Activated naive CD4-positive, alpha-beta T cell treated with anti-CD3 and anti-CD28 coated beads for 36 hours (primary cell): ENCODE measurements around the gene CREB5. TPM values are rescaled to one million over a fixed set of nuclear protein-coding genes. Genes with fewer than 3 reads are reported as not detected.
"Not testable (repeated sequence)": the region's sequence is repeated elsewhere in the genome, so short reads cannot be mapped to it uniquely, and the experiment has no call there.

ENCODE experiments used
- CTCF ChIA-PET: fragments of 350-600 bp; sonication (Branson Sonifier 250); formaldehyde crosslinking; loops from one replicate; lab custom pipeline; 2021; ENCODE audit warnings: antibody characterized with exemption; lab: Charles Lee
- DNase-seq: peaks from one replicate; pipeline ENCODE4 v3.0.0-alpha.2; 2020
- H3K27ac Mint-ChIP-seq: one replicate; pipeline ENCODE4 v1.8.0; 2021; ENCODE audit warnings: mild to moderate bottlenecking, mixed read lengths
- H3K27me3 Mint-ChIP-seq: one replicate; pipeline ENCODE4 v1.8.0; 2021; ENCODE audit warnings: low read depth, mixed read lengths
- H3K36me3 Mint-ChIP-seq: one replicate; pipeline ENCODE4 v1.8.0; 2021; ENCODE audit warnings: low read depth, mixed read lengths
- H3K4me1 Mint-ChIP-seq: one replicate; pipeline ENCODE4 v1.8.0; 2021; ENCODE audit warnings: low read depth, mixed read lengths
- H3K4me3 Mint-ChIP-seq: one replicate; pipeline ENCODE4 v1.8.0; 2021; ENCODE audit warnings: mild to moderate bottlenecking, moderate library complexity, mixed read lengths
- H3K9me3 Mint-ChIP-seq: one replicate; pipeline ENCODE4 v1.8.0; 2021; ENCODE audit warnings: mixed read lengths
- intact Hi-C: fragments of 100-400 bp; cut with micrococcal nuclease; formaldehyde crosslinking; loops from one replicate; pipeline ENCODE4 v1.15.1; 2023
- total RNA-seq, 2 experiments: library from RNA; stranded (reverse); gene quantifications; one replicate each; pipeline ENCODE4 v1.2.3, GENCODE V29; 2021

Gene CREB5
- total RNA-seq, 2 experiments from 2014 or later, result 0.30 to 0.48 TPM

DNA sequence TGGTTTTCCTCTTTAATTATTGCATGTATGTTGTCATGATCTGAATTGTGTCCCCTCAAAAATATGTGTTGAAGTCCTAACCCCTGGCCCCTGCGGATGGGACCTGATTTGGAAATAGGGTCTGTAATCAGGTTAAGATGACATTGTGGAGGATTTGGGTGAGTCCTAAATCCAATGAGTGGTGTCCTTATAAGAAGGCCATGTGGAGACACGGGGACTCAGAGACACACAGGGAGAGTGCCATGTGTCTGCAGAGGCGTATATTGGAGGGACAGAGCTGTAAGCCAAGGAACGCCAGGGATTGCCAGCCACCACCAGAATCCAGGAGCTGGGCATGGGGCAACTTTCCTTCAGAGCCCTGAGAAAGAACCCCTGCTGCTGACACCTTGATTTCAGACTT lies 171.9 kb downstream of the CREB5 start:
- Mint-ChIP-seq H3K4me3 (no peak overlapping the region), H3K27ac (no peak overlapping the region), H3K9me3 (no peaks in the 10 kb centered on the region), H3K4me1 (no peaks in the 10 kb centered on the region), H3K27me3 (peaks cover 20% of the 10 kb centered on the region), H3K36me3 (no peaks in the 10 kb centered on the region)
- CTCF ChIA-PET, result no interaction called here
- DNase-seq, result no peak
- intact Hi-C loops, result no loop called here

GRCh38 chr7:28586736-28587135 lies 174.4 kb downstream of the CREB5 start:
- Mint-ChIP-seq H3K27ac (no peak overlapping the region), H3K36me3 (no peaks in the 10 kb centered on the region), H3K9me3 (no peaks in the 10 kb centered on the region), H3K27me3 (peaks cover 19% of the 10 kb centered on the region), H3K4me3 (no peak overlapping the region), H3K4me1 (no peaks in the 10 kb centered on the region)
- DNase-seq, result no peak
- CTCF ChIA-PET, result no interaction called here
- intact Hi-C loops, result no loop called here

GRCh38 chr7:28587211-28587610 lies 174.9 kb downstream of the CREB5 start:
- H3K36me3 Mint-ChIP-seq, result no peaks in the 10 kb centered on the region
- H3K27ac Mint-ChIP-seq, result no peak overlapping the region
- no peak overlapping the region for H3K4me3 Mint-ChIP-seq
- intact Hi-C loops, result no loop called here
- no peaks in the 10 kb centered on the region for H3K9me3 Mint-ChIP-seq
- peaks cover 19% of the 10 kb centered on the region for H3K27me3 Mint-ChIP-seq
- no peak for DNase-seq
- H3K4me1 Mint-ChIP-seq, result no peaks in the 10 kb centered on the region
- CTCF ChIA-PET, result no interaction called here

GRCh38 chr7:28588602-28589001 lies 176.3 kb downstream of the CREB5 start:
- Mint-ChIP-seq H3K27me3 (peaks cover 17% of the 10 kb centered on the region), H3K27ac (no peak overlapping the region), H3K9me3 (no peaks in the 10 kb centered on the region), H3K36me3 (no peaks in the 10 kb centered on the region), H3K4me1 (no peaks in the 10 kb centered on the region), H3K4me3 (no peak overlapping the region)
- intact Hi-C loops, result no loop called here
- CTCF ChIA-PET, result no interaction called here
- DNase-seq, result no peak

DNA sequence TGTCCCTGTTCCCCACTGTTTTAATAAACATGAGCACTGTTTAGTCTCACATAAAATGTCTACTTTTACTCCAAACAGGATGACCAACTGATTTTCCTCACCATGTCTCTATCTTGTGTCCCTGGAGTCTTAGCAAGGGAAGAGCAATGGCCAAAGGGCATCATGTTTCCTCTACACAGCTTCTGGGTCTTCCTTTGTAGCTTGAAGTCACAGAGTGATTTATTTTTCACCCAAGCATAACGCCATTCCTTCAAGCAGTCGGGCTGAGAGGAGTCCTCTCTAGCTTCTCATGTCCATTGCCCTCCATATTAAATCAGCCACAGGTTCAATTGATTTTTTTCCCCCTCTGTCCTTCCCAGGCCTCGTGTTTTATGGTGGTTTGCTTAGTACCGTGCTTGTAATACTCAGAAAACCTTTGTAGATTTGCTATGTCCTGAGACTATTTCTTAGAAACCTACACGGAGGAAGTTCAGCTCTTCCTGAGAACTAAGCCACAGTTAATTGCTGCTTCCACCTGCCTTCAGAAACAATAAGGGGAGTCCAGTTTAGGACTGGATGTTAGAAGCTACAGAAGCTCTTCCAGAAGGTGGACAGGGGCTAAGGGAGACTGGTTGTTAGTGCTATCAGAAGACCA lies 178.8 kb downstream of the CREB5 start:
- DNase-seq, result no peak
- Mint-ChIP-seq H3K4me1 (no peaks in the 10 kb centered on the region), H3K36me3 (no peaks in the 10 kb centered on the region), H3K27me3 (peaks cover 6% of the 10 kb centered on the region), H3K4me3 (no peak overlapping the region), H3K27ac (no peak overlapping the region), H3K9me3 (no peaks in the 10 kb centered on the region)
- CTCF ChIA-PET, result no interaction called here
- intact Hi-C loops, result no loop called here

GRCh38 chr7:28591725-28592349 lies 179.5 kb downstream of the CREB5 start:
- no peak for DNase-seq
- peaks cover 6% of the 10 kb centered on the region for H3K27me3 Mint-ChIP-seq
- intact Hi-C loops, result no loop called here
- no peaks in the 10 kb centered on the region for H3K4me1 Mint-ChIP-seq
- H3K27ac Mint-ChIP-seq, result no peak overlapping the region
- CTCF ChIA-PET, result no interaction called here
- no peaks in the 10 kb centered on the region for H3K9me3 Mint-ChIP-seq
- no peaks in the 10 kb centered on the region for H3K36me3 Mint-ChIP-seq
- H3K4me3 Mint-ChIP-seq, result no peak overlapping the region

GRCh38 chr7:28592861-28593260 lies 180.5 kb downstream of the CREB5 start:
- no peak for DNase-seq
- no peak overlapping the region for H3K27ac Mint-ChIP-seq
- intact Hi-C loops, result no loop called here
- CTCF ChIA-PET, result no interaction called here
- H3K4me3 Mint-ChIP-seq, result no peak overlapping the region
- no peaks in the 10 kb centered on the region for H3K4me1 Mint-ChIP-seq
- no peaks in the 10 kb centered on the region for H3K36me3 Mint-ChIP-seq
- H3K9me3 Mint-ChIP-seq, result no peaks in the 10 kb centered on the region
- peaks cover 3% of the 10 kb centered on the region for H3K27me3 Mint-ChIP-seq

GRCh38 chr7:28595076-28595475 lies 182.8 kb downstream of the CREB5 start:
- intact Hi-C loops, result no loop called here
- no peaks in the 10 kb centered on the region for H3K9me3 Mint-ChIP-seq
- H3K4me1 Mint-ChIP-seq, result no peaks in the 10 kb centered on the region
- DNase-seq, result no peak
- CTCF ChIA-PET, result no interaction called here
- H3K27ac Mint-ChIP-seq, result no peak overlapping the region
- H3K27me3 Mint-ChIP-seq, result peaks cover 3% of the 10 kb centered on the region
- no peaks in the 10 kb centered on the region for H3K36me3 Mint-ChIP-seq
- H3K4me3 Mint-ChIP-seq, result no peak overlapping the region

- intact Hi-C loops, result no loop called here
- CTCF ChIA-PET, result no interaction called here
- Mint-ChIP-seq H3K36me3 (no peaks in the 10 kb centered on the region), H3K27me3 (peaks cover 4% of the 10 kb centered on the region), H3K27ac (no peak overlapping the region), H3K9me3 (no peaks in the 10 kb centered on the region), H3K4me3 (no peak overlapping the region), H3K4me1 (no peaks in the 10 kb centered on the region)
- no peak for DNase-seq
Observed at GRCh38 chr7:28595801-28596200, 183.5 kb downstream of the CREB5 start.

GRCh38 chr7:28596245-28596935 lies 184.1 kb downstream of the CREB5 start:
- Mint-ChIP-seq H3K4me3 (no peak overlapping the region), H3K9me3 (no peaks in the 10 kb centered on the region), H3K27ac (no peak overlapping the region), H3K27me3 (peaks cover 4% of the 10 kb centered on the region), H3K36me3 (no peaks in the 10 kb centered on the region), H3K4me1 (no peaks in the 10 kb centered on the region)
- DNase-seq, result no peak
- intact Hi-C loops, result no loop called here
- CTCF ChIA-PET, result interaction anchor here (0.6 to 0.7 kb wide), 2 partner anchors 66 to 1020 kb away, joined by 3 read pairs; no protein-coding TSS in a partner anchor

DNA sequence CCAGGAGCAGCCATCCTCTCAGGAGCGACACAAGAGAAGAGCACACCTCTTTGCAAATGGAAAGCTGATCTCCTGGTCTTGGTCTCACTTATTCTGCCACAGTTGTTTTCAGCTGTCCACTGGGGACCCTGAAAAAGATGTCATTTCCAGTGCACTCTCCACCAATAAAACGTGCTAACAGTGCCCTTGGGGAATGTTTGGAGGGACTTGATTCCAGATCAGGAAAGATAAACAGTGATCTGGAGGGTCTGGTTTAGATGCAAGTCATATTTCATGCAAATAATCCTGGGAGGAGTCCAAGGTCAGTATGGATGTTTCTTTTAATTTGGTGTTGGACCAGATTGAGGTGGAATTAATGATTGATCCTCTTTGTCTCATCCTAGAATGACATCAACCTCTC lies 185.0 kb downstream of the CREB5 start:
- H3K27me3 Mint-ChIP-seq, result peaks cover 4% of the 10 kb centered on the region
- intact Hi-C loops, result no loop called here
- CTCF ChIA-PET, result interaction anchor here (0.7 kb wide), 1 partner anchor 1021 kb away, joined by 3 read pairs; no protein-coding TSS in a partner anchor
- no peak overlapping the region for H3K4me3 Mint-ChIP-seq
- no peaks in the 10 kb centered on the region for H3K9me3 Mint-ChIP-seq
- H3K4me1 Mint-ChIP-seq, result no peaks in the 10 kb centered on the region
- H3K27ac Mint-ChIP-seq, result no peak overlapping the region
- no peaks in the 10 kb centered on the region for H3K36me3 Mint-ChIP-seq
- DNase-seq, result no peak

DNA sequence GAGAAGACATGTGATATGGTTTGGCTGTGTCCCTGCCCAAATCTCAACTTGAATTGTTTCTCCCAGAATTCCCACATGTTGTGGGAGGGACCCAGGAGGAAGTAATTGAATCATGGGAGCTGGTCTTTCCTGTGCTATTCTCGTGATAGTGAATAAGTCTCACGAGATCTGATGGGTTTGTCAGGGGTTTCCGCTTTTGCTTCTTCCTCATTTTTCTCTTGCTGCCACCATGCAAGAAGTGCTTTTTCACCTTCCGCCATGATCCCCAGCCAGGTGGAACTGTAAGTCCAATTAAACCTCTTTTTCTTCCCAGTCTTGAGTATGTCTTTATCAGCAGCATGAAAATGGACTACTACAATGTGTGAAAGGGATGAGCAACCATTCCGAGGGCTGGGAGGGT lies 185.7 kb downstream of the CREB5 start:
- H3K27me3 Mint-ChIP-seq, DNase-seq, intact Hi-C loops, H3K36me3 Mint-ChIP-seq, H3K9me3 Mint-ChIP-seq, H3K4me1 Mint-ChIP-seq, H3K4me3 Mint-ChIP-seq, H3K27ac Mint-ChIP-seq: not testable (repeated sequence)
- CTCF ChIA-PET, result interaction anchor here (0.6 to 1.3 kb wide), 2 partner anchors 17 to 125 kb away, joined by 3 read pairs; no protein-coding TSS in a partner anchor
